NAMALWA (cell line): ENCODE measurements around the gene PTPRN2.
"Not testable (repeated sequence)": the region's sequence is repeated elsewhere in the genome, so short reads cannot be mapped to it uniquely, and the experiment has no call there.

Experiments used
- DNase-seq: peaks from one replicate; pipeline ENCODE4 v3.0.0-alpha.2; 2015; ENCODE audit warnings: low spot score

PTPRN2 gene

DNA sequence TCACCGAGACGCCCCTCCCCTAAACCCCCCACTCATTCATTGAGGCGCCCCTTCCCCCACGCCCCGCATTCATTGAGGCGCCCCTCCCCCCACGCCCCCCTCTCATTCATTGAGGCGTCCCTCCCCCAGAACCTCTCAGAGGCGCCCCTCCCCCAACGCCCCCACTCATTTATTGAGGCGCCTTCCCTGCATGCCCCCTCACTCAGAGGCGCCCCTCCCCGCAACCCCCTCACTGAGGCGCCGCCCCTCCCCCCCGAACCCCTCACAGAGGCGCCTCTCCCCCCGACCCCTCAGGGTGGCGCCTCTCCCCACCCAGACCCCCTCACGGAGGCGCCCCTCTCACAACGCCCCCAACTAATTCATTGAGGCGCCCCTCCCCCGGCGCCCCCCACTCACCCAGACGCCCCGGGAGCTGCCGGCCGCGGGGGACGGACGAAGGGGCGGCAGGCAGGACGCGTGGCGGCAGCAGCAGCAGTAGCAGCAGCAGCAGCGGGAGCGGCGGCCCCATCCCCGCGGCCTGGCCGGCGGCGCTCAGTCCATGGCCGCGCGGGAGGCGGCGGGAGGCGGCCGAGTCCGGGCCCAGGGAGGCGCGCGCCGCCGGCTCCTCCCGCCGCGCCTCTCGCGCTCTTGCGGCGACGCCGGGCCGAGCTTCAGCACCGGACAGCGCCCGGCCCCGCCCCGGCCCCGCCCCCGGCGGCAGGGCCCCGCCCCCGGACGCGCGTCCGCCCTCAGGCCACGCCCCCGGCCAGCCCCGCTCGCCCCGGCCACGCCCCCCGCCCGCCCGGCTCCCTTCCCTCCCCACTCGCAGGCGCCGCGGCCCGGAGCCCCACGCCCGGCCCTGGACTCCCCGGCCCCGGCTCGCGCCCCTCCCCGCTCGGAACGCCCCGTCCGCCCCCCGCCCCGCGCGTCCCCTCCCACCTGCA lies at the start of gene PTPRN2:
Gene PTPRN2 (minus strand): TSS at position 662 of the 923 bp plus-strand sequence.
- DNase-seq: no peak

DNA sequence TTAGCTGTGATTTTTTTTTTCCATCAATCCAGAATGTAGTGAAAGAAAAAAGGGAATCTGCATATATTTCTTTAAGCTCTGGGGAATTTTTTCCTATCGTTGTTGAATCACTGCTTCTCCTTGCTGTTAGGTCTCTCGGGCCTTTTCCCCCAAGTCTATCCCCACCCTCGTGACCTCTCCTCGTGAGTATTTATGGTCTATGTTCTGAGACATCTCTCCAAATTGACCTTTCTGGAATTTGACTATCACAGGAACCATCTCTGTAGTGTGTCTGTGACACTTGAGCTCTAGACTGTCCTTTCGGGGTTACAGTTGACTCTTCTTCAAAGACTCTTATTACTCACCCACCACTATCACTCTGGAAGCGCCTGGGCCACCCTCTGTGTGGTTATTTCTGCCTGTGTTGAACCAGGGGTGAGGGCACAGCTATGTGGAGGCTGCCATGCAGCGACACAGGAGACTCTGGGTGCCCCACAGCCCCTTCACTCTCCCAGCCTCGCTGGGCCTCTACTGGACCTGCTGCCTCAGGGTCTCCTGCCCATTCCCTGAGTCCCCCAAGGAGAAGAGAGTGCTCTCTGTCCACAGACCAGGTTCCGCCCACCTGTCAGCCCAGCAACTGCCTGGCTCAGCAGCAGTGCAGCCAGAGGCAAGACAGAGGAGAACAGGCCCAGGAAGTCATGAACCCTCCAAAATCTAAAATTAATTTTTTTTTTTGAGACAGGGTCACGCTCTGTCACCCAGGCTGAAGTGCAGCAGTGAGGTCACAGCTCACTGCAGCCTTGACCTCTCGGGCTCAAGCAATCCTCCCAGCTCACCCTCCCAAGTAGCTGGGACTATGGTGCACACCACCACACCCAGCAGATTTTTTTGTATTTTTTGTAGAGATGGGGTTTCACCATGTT lies 45.7 kb upstream of the PTPRN2 start:
- DNase-seq: peak; percentile 55

DNA sequence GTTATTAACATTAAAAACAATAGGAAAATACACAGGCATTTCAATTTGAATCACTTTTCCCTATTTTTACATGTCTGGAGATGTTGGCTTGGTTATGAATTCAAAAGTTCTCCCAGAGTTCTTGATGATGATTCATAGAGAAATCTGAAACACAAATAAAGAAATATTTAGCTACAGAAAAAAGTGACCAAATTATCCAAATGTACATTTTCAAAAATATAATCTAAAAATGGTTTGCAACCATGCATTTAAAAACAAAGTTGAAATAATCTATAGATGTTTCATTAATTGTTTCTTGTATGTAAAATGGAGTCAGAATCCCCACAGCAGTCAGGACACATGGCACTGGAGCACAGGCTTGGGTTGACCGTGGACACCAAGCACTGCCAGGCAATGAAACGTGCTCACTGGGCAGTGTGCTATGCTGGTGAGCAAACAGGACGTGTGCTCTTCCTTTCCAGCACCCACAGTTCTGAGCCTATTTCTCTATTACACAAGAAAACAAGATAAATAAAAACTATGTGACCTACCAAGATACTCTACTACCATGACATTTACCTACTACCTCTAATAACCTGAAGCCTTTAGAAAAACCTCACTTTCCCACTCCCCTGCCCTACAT lies 44.1 kb upstream of the PTPRN2 start:
- no peak for DNase-seq

DNA sequence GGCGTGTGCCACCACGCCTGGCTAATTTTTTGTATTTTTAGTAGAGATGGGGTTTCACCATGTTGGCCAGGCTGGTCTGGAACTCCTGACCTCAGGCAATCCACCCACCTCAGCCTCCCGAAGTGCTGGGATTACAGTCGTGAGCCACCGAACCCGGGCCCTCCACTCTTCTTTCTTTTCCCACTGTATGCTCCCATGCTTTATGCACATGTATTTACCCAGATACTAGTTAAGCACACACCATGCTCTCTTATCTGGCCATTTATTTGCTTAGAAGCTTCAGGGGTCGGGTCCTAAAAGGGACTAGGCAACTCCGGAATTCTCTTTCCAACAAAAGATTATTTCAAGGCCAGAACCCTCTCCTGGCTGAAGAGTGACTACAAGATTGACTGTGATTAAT lies 38.7 kb upstream of the PTPRN2 start:
- not testable (repeated sequence) for DNase-seq

DNA sequence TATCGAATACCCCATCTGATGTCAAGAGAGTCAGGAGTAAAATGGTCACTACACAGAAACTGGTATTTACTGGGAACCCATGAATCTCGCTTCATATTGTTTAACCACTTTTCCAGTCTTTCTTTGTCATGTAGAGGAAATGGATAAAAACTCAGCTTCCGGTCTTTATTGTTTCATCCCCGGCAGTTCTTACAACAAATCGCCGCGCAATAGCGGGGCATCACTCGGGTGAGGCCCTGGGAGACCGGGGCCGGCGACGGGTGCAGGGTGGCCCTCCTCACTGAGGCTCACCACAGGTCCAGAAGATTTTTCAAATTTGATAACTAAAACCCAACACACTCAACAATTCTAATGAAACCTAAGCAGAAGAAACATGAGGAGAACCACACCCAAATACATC lies 35.6 kb upstream of the PTPRN2 start:
- no peak for DNase-seq

DNA sequence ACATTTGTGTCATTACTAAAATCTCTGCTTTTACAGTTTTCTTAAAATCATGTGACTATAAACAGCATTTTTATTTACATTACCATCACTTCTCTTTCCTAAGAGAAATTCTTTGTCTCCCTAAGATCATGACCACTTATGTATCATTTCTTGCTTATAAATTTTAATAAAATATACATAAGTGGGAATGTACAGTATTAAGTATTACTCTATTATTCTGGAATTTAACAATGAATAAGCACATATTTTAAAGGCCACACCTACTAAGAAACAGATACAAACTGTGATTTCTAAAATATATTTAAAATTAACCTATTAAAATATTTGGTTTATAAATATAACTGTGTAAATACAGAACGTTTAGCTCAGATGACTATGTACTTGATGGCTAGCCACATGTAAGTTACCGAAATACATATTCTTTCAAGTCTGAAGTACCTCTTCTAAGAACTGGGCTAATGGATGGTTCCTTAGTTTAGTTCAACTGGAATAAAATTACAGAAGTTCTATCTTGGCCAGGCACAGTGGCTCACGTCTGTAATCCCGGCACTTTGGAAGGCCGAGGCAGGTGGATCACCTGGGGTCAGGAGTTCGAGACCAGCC lies 33.3 kb upstream of the PTPRN2 start:
- no peak for DNase-seq

DNA sequence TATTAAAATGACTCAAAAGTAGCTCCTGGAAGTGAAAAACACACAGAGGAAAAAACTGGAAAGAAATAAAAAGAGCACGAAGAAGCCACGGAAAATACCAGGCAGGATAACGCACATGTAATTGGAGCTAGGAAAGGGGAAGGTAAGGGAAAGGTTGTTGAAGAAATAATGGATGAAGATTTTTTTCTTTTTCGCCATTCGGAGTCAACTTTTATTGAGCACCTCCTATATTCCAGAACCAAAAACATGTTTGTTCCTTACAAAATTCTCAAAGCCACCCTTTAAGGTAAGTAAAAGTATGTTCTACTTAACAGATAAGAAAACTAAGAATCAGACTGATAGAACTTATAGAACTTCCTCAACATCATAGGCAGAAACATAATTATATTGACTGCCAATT lies 32.8 kb upstream of the PTPRN2 start:
- DNase-seq: no peak

DNA sequence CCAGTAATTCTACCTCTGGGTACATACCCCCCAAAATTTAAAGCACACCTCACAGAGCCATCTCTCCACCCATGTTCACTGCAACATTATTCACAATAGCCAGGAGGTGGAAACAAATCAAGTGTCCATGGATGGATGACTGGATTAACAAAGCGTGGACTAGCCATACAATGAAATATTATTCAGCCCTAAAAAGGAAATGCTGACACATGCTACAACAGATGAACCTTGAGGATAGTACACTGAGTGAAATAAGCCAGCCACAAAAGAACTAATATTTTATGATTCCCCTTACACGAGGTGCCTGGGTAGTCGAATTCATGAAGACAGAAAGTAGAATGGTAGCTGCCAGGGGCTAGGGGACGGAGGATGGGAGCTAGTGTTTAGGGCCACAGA lies 31.1 kb upstream of the PTPRN2 start:
- no peak for DNase-seq

DNA sequence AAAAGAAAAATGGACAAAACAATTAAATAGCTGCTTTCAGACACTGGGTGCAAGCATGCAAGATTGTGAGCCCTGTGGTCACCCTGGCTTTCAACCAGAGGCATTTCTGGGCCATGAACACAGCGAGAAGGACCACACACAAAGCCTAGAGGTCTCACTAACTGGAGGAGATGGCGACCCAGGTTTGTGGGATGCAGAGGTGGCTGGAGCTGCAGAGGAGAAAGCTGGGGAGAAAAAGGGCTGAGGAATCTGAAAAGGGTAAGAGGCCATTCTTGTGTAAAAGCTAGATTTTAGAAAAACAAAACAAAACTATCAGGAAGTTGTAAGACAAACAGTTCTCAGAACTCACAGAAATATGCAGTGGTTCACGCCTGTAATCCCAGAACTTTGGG lies 30.1 kb upstream of the PTPRN2 start:
- DNase-seq: no peak

DNA sequence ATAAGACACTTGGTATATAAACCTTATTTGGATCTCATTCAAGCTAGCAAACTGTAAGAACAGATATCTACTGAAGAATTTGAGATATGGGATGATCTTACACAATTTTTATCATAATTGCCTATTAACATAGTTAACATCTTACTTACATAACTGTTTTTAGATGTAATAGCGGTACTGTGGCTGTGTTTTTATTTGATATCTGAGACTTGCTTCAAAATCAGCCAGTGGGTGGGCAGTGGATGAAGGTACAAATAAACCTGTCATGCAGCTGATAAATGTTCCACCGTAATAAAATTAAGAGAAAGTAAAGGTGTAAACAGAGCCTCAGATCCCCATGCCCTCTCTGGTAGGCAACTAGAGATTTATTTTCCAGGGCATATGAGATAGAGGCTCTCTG lies 28.4 kb upstream of the PTPRN2 start:
- DNase-seq: no peak

DNA sequence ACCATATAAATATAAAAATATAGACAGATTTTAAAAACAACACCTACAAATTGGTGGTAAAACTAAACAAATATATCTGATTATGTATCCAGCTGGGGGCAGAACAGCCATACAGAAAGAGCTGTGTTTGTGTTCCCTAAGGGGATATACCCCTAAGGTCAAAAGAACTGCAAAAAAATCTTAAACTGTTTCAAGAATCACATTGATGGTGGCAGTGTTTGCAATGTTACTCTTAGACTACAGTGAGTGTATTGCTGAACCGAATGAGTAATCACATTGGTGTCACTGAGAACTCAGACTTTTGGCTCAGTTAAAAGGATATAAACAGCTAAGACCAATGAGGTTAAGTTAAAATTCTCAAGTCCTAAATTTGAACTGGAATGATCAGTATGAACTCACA lies 27.1 kb upstream of the PTPRN2 start:
- no peak for DNase-seq

DNA sequence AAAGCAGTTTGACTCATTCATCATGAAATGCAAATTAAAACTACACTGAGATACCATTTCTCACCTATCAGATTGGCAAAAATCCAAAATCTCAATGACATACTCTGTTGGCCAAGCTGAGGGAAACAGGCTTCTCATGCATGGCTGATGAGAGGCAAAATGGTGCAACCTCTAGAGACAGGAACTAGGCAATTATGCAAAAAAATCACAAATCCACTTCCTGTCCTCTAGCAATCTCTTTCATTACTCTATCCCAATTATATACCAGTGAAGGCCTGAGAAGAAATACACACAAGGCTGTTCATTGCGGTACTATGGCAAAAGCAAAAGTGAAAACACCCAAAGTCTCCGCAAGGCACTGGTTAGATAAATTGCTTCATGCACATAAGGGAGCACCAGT lies 25.9 kb upstream of the PTPRN2 start:
- DNase-seq: peak; percentile 85

DNA sequence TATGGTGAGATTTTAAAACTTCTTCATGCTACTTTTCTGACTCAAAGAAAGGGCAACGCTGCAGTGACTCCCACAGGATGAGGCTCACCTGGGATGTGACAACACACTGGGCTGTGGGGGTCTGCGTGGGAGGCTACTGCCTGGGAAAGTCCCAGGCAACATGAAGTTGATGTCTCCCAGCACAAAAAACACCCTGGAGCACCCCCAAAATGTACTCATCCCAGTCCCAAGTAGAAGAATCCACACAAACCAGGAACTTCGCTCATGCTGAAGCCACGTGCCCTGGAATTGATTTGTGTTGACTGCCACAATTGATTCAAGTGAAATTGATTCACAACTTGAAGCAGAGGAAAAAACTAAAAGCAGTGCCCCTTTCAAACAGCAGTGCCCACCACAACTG lies 24.9 kb upstream of the PTPRN2 start:
- DNase-seq: no peak

DNA sequence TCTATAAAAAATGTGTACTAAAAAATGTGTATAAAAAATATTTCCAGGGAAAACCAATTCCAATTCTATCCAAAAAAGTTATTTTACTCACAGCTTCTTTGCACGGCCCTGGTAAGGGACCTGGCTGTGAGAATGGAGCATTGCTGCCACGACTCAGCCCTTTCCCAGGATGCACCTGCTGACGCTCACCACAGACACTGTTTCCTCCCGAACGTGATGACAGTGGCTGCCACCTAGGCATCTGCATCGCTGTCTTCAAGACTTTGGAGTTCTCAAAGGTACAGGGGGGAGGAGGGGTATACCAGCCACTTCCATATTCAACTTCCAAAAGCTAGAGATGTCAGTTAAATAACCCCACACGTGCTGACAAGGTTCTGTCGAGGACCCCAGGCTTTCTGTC lies 23.9 kb upstream of the PTPRN2 start:
- no peak for DNase-seq

DNA sequence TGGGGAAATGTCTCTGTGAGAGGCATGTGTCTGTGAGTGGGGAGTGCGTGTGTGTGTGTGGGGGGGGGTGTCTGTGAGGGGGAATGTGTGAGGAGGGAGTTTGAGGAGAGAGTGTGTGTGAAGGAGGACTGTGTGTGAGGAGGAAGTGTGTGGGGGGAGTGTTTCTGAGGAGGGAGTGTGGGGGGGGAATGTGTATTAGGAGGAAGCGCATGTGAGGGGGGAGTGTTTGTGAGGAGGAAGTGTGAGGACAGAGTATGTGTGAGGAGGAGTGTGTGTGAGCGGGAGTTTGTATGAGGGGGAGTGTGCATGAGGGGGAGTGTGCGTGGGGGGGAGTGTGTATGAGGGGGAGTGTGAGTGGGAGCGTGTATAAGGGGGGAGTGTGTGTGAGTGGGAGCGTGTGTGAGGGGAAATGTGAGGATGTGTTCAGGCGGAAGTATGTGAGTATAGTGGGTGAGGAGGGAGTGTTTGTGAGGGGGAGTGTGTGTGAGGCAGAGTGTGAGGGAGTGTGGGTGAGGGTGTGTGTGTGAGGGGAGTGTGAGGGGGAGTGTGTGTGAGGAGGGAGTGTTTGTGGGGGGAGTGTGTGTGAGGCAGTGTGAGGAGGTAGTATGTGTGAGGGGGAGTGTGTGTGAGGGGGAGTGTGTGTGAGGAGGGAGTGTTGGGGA lies 21.8 kb upstream of the PTPRN2 start:
- DNase-seq: no peak

DNA sequence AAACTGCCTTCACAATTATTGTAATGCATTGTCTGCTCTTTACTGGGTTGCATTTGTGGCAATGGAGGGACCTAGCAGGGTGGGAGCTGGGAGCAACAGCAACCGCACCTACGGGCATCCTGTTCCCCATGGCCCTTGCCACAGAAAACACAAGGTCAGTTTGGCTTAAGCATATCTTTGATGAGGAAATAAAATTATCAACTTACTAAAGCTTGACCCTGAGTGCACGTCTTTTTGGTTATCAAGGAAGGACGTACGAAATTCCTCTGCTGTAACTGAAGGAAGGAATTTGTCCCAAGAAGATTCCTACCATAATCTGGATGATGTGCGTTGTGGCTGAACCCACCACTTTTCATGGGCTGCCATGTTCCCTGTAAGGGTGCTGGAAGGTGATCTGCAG lies 19.9 kb upstream of the PTPRN2 start:
- DNase-seq: no peak

DNA sequence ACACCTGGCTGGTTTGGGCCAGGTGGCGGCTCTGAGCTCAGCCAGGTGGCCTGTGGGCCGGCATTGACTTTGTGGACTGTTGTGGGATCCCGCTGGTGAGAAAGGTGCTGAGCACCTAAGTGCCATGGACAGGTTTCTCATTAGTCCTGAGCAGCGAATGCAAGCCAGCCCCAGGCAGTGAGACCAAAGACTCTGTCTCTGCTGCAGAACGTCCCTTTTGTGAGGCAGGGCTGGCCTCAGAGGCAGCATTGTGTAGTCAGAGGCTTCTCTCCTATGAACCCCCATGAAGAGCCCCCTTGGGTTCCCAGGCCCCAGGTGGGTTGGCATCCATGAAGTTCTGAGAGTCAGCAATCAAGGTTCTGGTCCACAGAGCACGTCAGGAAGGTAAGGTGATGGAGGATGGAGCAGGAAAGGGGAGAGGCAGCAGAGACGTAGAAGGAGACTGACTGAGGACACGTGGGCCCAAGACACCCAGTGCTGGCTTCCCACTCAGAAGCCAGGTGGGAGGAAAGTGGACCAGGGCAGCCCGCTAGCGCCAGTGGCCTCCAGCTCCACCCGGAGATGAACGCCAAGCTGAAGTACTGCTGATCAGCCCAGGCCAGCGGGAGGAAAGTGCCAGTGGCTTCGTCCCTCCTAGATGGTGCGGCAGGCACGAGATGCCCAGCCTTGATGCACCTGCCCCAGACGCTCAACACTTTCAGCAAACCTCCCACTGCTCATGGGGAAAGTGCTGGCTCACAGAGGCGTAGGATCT lies 19.2 kb upstream of the PTPRN2 start:
- DNase-seq: no peak

DNA sequence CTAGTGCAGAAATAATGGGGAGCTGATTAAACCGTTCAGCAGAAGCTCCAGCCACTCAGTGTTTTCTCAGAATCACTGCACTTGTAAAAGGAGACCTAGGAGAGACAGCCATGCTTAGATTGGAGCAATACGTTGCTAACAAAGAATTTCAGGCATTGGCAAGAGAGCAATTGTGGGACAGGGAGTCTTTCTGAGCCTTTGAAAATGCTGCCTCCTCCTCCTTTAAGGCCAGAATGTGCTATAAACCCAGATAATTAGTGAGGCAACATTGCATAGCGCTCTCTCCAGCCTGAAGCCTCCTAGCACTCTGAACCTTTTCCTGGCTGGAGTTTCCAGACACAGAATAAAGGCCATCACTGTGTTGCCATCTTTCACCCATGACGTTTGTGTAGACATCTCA lies 18.5 kb upstream of the PTPRN2 start:
- DNase-seq: no peak

DNA sequence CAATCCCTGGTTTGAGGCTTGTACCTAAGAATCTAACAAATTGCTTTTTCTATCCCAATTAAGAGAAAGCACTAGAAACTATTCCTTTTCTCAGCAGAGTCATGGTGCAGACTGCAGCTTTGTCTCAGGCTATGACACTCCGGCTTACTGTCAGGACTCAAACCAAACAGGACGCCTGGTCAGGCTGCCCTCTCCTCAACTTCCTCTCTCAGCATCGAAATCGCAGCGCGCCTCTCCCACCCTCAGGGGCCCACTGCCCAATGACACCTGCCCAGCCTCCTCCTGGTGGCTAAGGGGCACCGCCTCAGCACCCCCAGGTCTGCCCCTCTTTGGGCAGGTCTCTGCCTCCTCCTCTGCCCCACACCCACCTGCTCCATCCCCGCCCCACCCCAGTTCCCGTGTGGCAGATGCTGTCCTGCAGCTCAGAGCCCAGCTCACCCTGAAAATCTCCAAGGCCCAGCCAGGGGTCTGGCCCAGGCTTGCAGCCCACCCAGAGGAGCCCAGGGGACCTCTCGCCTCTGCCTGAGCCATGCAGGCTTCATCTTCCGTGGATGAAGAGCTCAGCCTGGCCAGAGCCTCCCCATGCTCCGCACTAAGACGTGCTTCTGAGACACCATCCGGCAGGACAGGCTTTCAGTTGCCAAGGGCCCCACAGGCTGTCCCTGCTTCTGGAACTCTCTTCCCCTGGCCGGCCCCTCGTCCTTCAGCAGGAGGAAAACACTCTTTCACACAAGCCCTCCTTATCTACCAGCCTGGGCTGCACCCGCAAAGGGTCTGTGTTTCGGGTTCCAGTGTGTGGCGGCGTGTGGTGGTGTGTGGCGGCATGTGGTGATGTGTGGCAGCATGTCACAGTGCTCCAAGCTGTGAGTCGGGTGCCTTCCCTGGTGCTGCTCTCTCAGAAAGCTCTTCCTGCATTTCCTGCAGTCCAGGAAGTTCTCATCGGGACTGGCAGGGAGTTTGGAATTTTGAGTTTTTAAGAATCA lies 16.4 kb upstream of the PTPRN2 start:
- DNase-seq: no peak
